HCT116 (cell line): Measurements from ENCODE around the gene MYBPC1. TPM values are rescaled to one million over a fixed set of nuclear protein-coding genes. Genes with fewer than 3 reads are reported as not detected.

Experiments
- ATAC-seq: fragments of 200-7000 bp; cut with Tn5 transposase; 2 replicates; pipeline ENCODE4 v1.9.1; 2020; ENCODE audit warnings: mild to moderate bottlenecking, moderate library complexity
- BruUV-seq: library from RNA; stranded (reverse); fragments of 400-500 nt; replicated peaks from 2 replicates; lab custom pipeline; 2021; lab: Mats Ljungman, UMichigan
- CTCF ChIA-PET: fragments of 300-600 bp; sonication (Branson Sonifier 250); formaldehyde crosslinking; loops from one replicate; lab custom pipeline; 2021; ENCODE audit warnings: antibody characterized with exemption; lab: Charles Lee
- POLR2A ChIA-PET: fragments of 300-600, 350-600 bp; sonication (Branson Sonifier 250); formaldehyde crosslinking; loops from one replicate; lab custom pipeline; 2021; ENCODE audit warnings: antibody characterized with exemption; lab: Charles Lee
- RAD21 ChIA-PET, 2 experiments: fragments of 300-600 bp; sonication (Branson Sonifier 250); formaldehyde crosslinking; loops; one replicate each; lab custom pipeline; 2023; ENCODE audit warnings: low total read pairs in 2 of 2; ENCODE audit not compliant: uncharacterized antibody in 2 of 2, unreplicated experiment in 2 of 2, low non-redundant PET in 1 of 2; lab: Charles Lee
- DNase-seq: peaks from one replicate; pipeline ENCODE4 v3.0.0-alpha.2; 2010; ENCODE audit warnings: low read depth, low spot score
- H2AFZ ChIP-seq: fragments of 200-600 bp; shearing (Covaris generic), sonication (generic); 2 replicates; pipeline ENCODE4 v1.6.1; 2017; ENCODE audit warnings: low read depth, mixed run types, mixed read lengths, antibody characterized with exemption, low read length; ENCODE audit not compliant: poor library complexity, severe bottlenecking
- H3K27ac ChIP-seq: 2 replicates; pipeline ENCODE4 v1.5.1; 2012; ENCODE audit warnings: low read depth, low read length
- H3K27me3 ChIP-seq: fragments of 200-600 bp; sonication (generic); 2 replicates; pipeline ENCODE4 v1.6.1; 2016; ENCODE audit warnings: mixed run types, low read length, mixed read lengths; ENCODE audit not compliant: insufficient read depth
- H3K36me3 ChIP-seq, 2 experiments: fragments of 200-500 bp in 1 of 2; fragments of 200-600 bp in 1 of 2; sonication (Bioruptor generic) in 1 of 2; sonication (generic) in 1 of 2; 2 replicates each; pipeline versions ENCODE4 v1.5.1 to v1.6.1; 2014 to 2016; ENCODE audit warnings: low read length in 2 of 2, inconsistent platforms in 1 of 2, mixed read lengths in 1 of 2, mixed run types in 1 of 2; ENCODE audit not compliant: insufficient read depth in 2 of 2, control insufficient read depth in 1 of 2
- H3K4me1 ChIP-seq, 2 experiments: fragments of 200-600 bp in 1 of 2; sonication (generic) in 1 of 2; 2 replicates each; pipeline versions ENCODE4 v1.5.1 to v1.6.1; 2012 to 2017; ENCODE audit warnings: low read length in 2 of 2, inconsistent platforms in 1 of 2, mild to moderate bottlenecking in 1 of 2, mixed read lengths in 1 of 2, mixed run types in 1 of 2, moderate library complexity in 1 of 2; ENCODE audit not compliant: insufficient read depth in 2 of 2, control insufficient read depth in 1 of 2
- H3K4me2 ChIP-seq: fragments of 200-600 bp; sonication (generic); 2 replicates; pipeline ENCODE4 v1.6.1; 2017; ENCODE audit warnings: mixed run types, low read length, mixed read lengths
- H3K4me3 ChIP-seq, 2 experiments: fragments of 200-600 bp in 1 of 2; sonication (generic) in 1 of 2; replicated peaks in 1 of 2; 2 replicates each; pipeline ENCODE4 v1.5.1; 2011 to 2016; ENCODE audit warnings: low read length in 2 of 2, control low read depth in 1 of 2, low read depth in 1 of 2, mild to moderate bottlenecking in 1 of 2, mixed read lengths in 1 of 2, mixed run types in 1 of 2
- H3K79me2 ChIP-seq: fragments of 200-600 bp; sonication (generic); 2 replicates; pipeline ENCODE4 v1.6.1; 2017; ENCODE audit warnings: mild to moderate bottlenecking, mixed run types, low read length, moderate library complexity, mixed read lengths; ENCODE audit not compliant: insufficient read depth
- H3K9ac ChIP-seq: fragments of 200-600 bp; sonication (generic); 2 replicates; pipeline ENCODE4 v1.6.1; 2016; ENCODE audit warnings: low read length, mixed read lengths
- H3K9me2 ChIP-seq: fragments of 200-600 bp; sonication (generic), shearing (Covaris generic); 2 replicates; pipeline ENCODE4 v1.6.1; 2017; ENCODE audit warnings: mixed run types, mild to moderate bottlenecking, moderate library complexity; ENCODE audit not compliant: insufficient read depth
- H3K9me3 ChIP-seq, 2 experiments: fragments of 200-500 bp in 1 of 2; fragments of 200-600 bp in 1 of 2; sonication (Bioruptor generic) in 1 of 2; sonication (generic) in 1 of 2; 2 replicates each; pipeline ENCODE4 v1.6.1; 2014 to 2017; ENCODE audit warnings: low read length in 2 of 2, mixed read lengths in 2 of 2, inconsistent platforms in 1 of 2, low read depth in 1 of 2, mild to moderate bottlenecking in 1 of 2, mixed run types in 1 of 2, moderate library complexity in 1 of 2; ENCODE audit not compliant: control insufficient read depth in 1 of 2, insufficient read depth in 1 of 2
- H4K20me1 ChIP-seq: fragments of 200-600 bp; sonication (generic), shearing (Covaris generic); 2 replicates; pipeline ENCODE4 v1.6.1; 2017; ENCODE audit warnings: mixed run types, mild to moderate bottlenecking, moderate library complexity; ENCODE audit not compliant: insufficient read depth
- ZBTB33 ChIP-seq: IDR thresholded peaks from 2 replicates; pipeline ENCODE4 v1.6.1; 2011; ENCODE audit warnings: mild to moderate bottlenecking, low read length, moderate library complexity; ENCODE audit not compliant: insufficient replicate concordance; ENCODE audit errors: extremely low read depth
- intact Hi-C: fragments of 100-400 bp; cut with micrococcal nuclease; formaldehyde crosslinking; loops from 2 replicates; pipeline ENCODE4 v1.10.0; 2022
- total RNA-seq: library from RNA; stranded (reverse); gene quantifications from one replicate; pipeline ENCODE4 v1.2.1, GENCODE V29; 2021; ENCODE audit not compliant: unreplicated experiment
- TF ChIP-seq, protein P1 (sequence below): IDR thresholded peaks from 2 replicates; pipeline ENCODE4 v1.6.1; 2012; ENCODE audit warnings: low read depth

MYBPC1 gene
- total RNA-seq, 1 experiment from 2014 or later = not detected

GRCh38 chr12:101691503-101692096, 96.8 kb downstream of the MYBPC1 start:
- Histone ChIP-seq H3K4me1 (peaks cover 2 to 3% of the 10 kb centered on the region in 2 experiments; a peak in 3 of 4 replicates), H3K27me3 (no peaks in the 10 kb centered on the region), H3K9ac (no peak overlapping the region), H3K79me2 (no peaks in the 10 kb centered on the region), H3K36me3 (no peaks in the 10 kb centered on the region), H3K9me3 (no peaks in the 10 kb centered on the region), H2AFZ (no peak overlapping the region), H3K4me3 (no peak overlapping the region), H3K27ac (no peak overlapping the region), H3K9me2 (no peaks in the 10 kb centered on the region), H3K4me2 (no peak overlapping the region), H4K20me1 (no peaks in the 10 kb centered on the region)
- CTCF ChIA-PET = no interaction called here
- POLR2A ChIA-PET = no interaction called here
- no peak for ATAC-seq
- BruUV-seq = no TSS peak
- DNase-seq = no peak
- TF ChIP-seq, protein P1, sequence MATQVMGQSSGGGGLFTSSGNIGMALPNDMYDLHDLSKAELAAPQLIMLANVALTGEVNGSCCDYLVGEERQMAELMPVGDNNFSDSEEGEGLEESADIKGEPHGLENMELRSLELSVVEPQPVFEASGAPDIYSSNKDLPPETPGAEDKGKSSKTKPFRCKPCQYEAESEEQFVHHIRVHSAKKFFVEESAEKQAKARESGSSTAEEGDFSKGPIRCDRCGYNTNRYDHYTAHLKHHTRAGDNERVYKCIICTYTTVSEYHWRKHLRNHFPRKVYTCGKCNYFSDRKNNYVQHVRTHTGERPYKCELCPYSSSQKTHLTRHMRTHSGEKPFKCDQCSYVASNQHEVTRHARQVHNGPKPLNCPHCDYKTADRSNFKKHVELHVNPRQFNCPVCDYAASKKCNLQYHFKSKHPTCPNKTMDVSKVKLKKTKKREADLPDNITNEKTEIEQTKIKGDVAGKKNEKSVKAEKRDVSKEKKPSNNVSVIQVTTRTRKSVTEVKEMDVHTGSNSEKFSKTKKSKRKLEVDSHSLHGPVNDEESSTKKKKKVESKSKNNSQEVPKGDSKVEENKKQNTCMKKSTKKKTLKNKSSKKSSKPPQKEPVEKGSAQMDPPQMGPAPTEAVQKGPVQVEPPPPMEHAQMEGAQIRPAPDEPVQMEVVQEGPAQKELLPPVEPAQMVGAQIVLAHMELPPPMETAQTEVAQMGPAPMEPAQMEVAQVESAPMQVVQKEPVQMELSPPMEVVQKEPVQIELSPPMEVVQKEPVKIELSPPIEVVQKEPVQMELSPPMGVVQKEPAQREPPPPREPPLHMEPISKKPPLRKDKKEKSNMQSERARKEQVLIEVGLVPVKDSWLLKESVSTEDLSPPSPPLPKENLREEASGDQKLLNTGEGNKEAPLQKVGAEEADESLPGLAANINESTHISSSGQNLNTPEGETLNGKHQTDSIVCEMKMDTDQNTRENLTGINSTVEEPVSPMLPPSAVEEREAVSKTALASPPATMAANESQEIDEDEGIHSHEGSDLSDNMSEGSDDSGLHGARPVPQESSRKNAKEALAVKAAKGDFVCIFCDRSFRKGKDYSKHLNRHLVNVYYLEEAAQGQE = no peak
- TF ChIP-seq ZBTB33 = no peak
- RAD21 ChIA-PET = no interaction called here
- intact Hi-C loops = no loop called here
